ENCODE data around the gene SCAMP1.
"Not testable (repeated sequence)": the region's sequence is repeated elsewhere in the genome, so short reads cannot be mapped to it uniquely, and the experiment has no call there.

The SCAMP1 gene

DNA sequence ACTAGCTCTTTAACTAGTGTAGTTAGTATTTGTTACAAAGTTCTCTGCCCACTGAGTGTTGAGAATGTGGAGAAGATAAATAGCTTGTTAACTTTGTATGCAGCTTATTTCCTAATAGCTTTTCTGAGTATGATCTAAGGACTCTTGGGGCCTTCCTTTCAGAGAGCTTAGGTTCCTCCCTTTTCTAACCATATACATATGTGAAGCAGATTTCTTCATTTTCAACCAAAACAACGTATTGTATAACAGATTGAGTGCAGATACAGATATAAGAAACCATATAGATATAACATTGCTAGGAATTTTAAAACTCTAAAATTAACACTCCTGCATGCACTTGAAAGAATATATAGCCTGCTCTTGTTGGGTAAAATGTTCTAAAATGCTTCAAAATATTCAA, 70.4 kb downstream of the SCAMP1 start:
- DNase-seq: no peak

DNA sequence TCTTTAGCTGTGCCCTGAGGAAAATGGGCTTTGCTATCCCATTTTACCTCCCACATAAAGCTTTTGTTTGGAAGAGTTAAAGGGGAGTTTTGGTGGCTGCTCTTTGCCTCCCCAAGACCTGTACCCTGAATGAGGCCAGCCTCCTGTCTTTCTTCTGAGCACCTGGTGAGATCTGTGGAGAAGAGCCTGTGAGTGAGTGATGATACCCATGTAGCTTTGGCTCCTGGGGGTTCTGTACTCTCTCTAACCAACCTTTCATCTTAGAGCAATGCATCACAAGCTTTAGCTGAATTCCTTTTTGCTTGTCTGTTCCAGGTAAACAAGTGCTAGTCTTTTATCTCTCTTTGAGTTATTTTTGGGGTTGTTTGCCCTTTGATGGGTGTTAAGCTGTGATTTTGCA, 73.6 kb downstream of the SCAMP1 start:
- no peak for DNase-seq

DNA sequence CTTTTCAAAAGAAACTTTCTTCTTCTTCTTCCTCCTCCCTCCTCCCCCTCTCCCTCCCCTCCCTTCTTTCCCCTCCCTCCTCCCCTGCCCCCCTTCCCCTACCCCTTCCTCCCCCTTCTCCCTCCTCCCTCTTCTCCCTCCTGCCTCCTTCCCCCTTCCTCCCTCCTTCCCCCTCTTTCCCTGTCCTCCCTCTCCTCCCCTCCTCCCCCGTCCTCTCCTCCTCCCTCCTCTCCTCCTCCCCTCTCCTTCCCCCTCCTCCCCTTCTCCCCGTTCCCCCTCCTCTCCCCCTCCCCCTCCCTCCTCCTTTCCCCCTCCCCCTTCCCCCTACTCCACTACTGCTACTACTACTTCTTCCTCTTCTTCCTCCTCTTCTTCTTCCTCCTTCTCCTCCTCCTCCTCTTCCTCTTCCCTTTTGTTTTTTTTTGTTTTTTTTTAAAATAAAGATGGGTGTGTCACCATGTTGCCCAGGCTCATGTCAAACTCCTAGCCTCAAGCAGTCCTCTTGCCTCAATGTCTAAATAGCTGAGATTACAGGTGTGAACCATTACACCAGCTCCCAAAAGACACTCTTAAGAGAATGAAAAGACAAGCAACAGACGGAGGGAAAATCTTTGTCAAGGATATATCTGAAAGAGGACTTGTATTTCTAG, 87.5 kb downstream of the SCAMP1 start:
- DNase-seq: no peak

DNA sequence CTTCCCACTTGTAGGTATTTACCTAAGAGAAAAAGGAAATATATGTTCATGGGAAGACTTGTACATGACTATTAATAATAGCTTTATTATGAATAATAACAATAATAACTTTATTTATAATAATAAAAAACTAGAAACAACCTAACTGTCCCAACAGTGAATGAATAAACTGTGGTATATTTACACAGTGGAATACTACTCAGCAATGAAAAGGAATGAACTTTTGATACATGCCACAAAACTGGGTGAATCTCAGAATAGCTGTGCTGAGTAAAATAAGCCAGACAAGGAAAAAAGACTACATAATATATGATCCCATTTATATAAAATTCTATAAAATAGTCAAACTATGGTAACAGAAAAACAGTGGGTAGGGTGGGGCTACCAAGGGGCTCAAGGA, 88.7 kb downstream of the SCAMP1 start:
- no peak for DNase-seq

DNA sequence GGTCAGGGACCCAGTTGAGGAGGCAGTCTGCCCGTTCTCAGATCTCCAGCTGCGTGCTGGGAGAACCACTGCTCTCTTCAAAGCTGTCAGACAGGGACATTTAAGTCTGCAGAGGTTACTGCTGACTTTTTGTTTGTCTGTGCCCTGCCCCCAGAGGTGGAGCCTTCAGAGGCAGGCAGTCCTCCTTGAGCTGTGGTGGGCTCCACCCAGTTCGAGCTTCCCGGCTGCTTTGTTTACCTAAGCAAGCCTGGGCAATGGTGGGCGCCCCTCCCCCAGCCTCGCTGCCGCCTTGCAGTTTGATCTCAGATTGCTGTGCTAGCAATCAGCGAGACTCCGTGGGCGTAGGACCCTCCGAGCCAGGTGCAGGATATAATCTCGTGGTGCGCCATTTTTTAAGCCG, 97.1 kb downstream of the SCAMP1 start:
- DNase-seq: not testable (repeated sequence)

- no peak for DNase-seq
These were observed 98.4 kb downstream of the SCAMP1 start for GRCh38 chr5:78458843-78459242.

GRCh38 chr5:78467140-78467539, 106.7 kb downstream of the SCAMP1 start:
- DNase-seq: no peak

- no peak for DNase-seq
These were observed 107.4 kb downstream of the SCAMP1 start for GRCh38 chr5:78467752-78468357.

- DNase-seq: no peak
These were observed 111.5 kb downstream of the SCAMP1 start for GRCh38 chr5:78471896-78472295.

DNA sequence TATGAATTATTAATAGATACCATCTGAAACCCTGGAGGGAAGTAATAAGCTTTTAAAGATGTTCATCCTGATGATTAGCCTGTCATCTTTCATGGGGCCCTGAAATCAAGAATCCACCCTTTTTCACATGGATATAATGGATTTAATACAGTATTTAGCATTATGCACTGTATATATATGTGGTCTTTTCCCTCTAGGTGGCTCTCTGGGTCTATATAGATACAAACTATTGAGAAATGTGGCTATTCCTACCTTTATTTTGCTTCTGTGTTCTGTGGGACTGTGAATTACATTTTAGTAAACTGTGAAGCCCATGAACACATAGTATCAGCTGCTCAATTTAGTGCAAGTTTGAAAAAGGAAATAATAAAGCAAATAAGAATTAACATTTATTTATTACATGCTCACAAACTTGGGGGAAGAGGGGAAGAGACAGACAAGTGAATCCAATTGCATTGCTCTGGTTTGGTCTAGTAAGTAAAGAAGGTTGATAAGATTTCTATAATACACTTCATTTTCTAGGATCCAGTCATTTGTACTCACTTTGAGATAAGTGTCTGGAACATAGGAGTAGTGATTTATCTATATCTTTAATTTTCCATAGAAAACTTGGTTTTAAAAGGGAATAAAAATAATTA, 112.2 kb downstream of the SCAMP1 start:
- no peak for DNase-seq

DNA sequence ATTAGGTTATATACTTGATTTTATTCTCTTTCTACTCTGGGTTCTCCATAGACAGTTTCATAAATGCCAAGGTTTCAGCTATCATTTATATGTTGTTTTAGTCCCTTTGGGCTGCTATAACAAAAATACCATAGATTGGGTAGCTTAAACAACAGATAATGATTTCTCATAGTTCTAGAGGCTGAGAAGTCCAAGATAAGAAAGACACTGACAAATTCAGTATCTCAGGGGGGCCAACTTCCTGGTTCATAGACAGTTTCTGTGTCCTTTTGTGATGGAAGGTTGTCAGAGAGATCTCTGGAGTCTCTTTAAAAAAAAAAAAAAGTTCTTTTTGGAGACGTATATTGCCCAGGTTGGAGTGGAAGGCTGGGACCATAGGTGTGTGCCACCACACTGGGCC, 113.3 kb downstream of the SCAMP1 start:
- no peak for DNase-seq

GRCh38 chr5:78475370-78475769, 115.0 kb downstream of the SCAMP1 start:
- no peak for DNase-seq

DNA sequence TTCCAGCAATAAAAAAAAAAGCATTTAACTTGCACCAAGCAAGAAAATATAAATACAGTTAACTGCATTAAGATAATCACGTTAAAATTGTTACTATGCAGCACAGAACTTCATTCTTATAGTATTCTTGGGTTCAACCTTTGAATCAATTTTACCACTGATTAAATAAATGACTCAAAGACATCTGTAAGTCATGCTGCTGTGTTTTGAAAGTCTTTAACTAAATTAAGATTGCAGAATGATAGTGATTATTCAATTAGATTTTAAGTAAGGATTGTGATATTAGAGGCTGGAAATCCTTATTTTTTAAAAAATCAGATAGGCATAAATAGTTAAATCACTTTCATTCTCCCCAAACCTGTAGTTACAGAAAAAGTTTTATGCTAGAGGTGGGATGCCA, 116.4 kb downstream of the SCAMP1 start:
- DNase-seq: no peak

GRCh38 chr5:78482948-78483347, 122.5 kb downstream of the SCAMP1 start:
- no peak for DNase-seq

DNA sequence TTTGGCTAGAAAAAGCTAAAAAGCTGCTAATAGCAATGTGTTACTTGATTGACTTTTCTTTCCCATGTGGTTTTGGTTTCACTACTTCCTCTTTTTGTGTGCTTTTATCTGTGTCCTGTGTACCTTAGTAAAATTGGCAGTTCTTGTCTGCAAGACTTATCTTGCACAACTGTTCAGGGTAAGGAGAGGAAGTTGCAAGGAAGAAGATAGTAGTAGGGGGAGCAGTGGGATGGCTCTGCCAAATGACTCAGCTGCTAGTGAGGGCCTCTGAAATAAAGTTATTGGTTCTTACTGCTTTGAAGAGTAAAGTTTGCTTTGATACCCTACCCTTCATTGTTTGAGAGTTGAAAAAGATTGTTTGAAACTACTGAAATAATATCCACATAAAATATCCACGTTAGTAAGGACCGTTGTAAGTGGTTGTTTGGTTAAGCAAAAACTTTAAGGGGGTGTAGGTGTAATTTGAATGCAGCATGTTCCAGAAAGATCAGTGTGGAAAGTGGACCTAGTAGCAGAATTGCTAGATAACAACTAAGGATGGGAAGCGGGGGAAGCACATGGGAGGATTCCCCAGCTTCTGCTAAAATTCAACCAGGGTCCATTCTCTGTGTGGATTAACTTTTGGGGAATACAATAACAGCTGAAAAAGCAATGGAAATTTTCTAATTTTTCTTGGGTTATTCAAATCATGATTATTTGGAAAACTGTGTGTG, 123.5 kb downstream of the SCAMP1 start:
- no peak for DNase-seq

GRCh38 chr5:78486218-78486617, 125.8 kb downstream of the SCAMP1 start:
- no peak for DNase-seq

DNA sequence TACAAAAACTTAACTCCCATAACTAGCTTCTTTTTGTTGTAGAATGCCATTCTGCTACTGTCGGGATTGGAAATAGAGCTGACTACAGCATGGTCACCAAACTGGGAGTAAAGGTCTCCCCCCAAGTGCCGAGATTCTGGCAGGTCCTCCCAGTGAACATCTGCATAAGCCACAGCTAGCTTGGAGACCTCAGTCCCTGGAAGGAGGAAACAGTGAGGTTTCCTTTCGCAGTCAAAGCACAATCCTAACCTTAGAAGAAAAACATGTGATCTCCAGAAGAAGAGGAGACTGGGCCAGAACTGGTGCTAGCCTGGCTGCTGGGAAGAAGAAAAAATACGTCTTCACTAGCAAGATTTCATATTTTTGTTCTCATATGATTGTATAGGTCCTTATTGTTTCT, 127.4 kb downstream of the SCAMP1 start:
- no peak for DNase-seq

GRCh38 chr5:78490709-78491485, 130.5 kb downstream of the SCAMP1 start:
- no peak for DNase-seq

GRCh38 chr5:78492224-78492623, 131.8 kb downstream of the SCAMP1 start:
- no peak for DNase-seq

DNA sequence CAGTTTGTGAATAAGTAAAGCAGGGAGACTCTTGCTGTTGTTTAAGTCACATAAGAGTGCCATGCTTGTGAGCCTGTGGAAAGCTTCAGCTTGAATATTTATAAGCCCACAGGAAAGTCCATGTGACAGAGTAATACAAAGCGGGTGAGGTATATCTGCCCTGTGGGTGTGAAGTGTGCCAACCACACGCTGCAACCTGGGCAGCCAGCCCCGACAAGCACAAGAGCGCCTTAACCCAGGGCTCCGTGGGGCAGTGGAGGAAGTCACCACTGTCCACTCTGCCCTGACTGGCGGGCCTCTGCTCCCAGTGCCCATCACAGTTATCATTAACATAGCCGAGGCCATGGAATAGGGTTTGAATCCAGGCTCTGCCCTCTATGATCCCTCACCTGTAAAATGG, 132.2 kb downstream of the SCAMP1 start:
- no peak for DNase-seq

DNA sequence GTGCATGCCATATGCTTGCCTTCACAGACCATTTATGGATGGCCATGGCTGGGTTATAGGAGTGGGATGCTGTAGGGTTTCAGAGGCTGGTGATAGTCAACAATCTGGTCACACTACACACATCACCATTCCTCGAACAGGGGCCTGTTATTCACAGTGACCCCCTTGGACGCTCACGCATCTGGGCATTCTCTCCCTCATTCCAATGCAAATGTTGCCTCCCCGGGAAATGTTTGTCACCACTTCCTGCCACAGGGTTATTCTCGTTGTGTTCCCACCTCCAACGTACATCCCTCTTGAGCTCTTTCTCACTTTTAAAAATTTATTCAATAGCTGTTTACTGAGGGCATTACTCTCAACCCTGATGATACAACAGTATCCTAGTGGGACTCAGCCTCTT, 135.4 kb downstream of the SCAMP1 start:
- DNase-seq: no peak

GRCh38 chr5:78496373-78496772, 136.0 kb downstream of the SCAMP1 start:
- no peak for DNase-seq

Data from activated CD4-positive, alpha-beta T cell treated with anti-CD3 and anti-CD28 coated beads for 48 hours (primary cell).